K562 (cell line): ENCODE data around the gene CDKN2AIPNL. TPM values are rescaled to one million over a fixed set of nuclear protein-coding genes. Genes with fewer than 3 reads are reported as not detected.

Experiments used
- ATF7 ChIP-seq: fragments of 450-650 bp; IDR thresholded peaks from 2 replicates; pipeline ENCODE4 v1.7.1; 2014; ENCODE audit warnings: mild to moderate bottlenecking, moderate library complexity
- BRF1 ChIP-seq: IDR thresholded peaks from 3 replicates; pipeline ENCODE4 v1.6.1; 2011; ENCODE audit warnings: borderline replicate concordance, mild to moderate bottlenecking; ENCODE audit not compliant: insufficient read length; ENCODE audit errors: extremely low read depth
- CHD1 ChIP-seq: fragments of 200-600 bp; sonication (generic); IDR thresholded peaks from one replicate; pipeline ENCODE4 v1.6.1; 2012; ENCODE audit warnings: mild to moderate bottlenecking, moderate library complexity, low read length, inconsistent platforms
- GATA2 ChIP-seq: sonication (generic); formaldehyde crosslinking; IDR thresholded peaks from 2 replicates; pipeline ENCODE4 v1.4.0; 2020; ENCODE audit warnings: mild to moderate bottlenecking, missing genetic modification reagents
- HDAC1 ChIP-seq, 2 experiments: fragments of 450-650 bp; IDR thresholded peaks; 2 replicates each; pipeline ENCODE4 v1.6.1; 2016 to 2017; ENCODE audit warnings: inconsistent platforms in 1 of 2, mild to moderate bottlenecking in 1 of 2, moderate library complexity in 1 of 2
- KDM4B ChIP-seq, 2 experiments: fragments of 450-650 bp in 1 of 2; sonication (generic) in 1 of 2; IDR thresholded peaks; 2 replicates each; pipeline ENCODE4 v1.6.1; 2016 to 2017; ENCODE audit warnings: borderline replicate concordance in 2 of 2, antibody characterized with exemption in 1 of 2, low read depth in 1 of 2, mild to moderate bottlenecking in 1 of 2
- LARP7 ChIP-seq: fragments of 450-650 bp; IDR thresholded peaks from 2 replicates; pipeline ENCODE4 v1.6.1; 2016
- MAFG ChIP-seq: fragments of 450-650 bp; conservative IDR thresholded peaks from 2 replicates; pipeline ENCODE4 v1.6.1; 2016; ENCODE audit warnings: missing genetic modification characterization, missing compliant biosample characterization
- MTF1 ChIP-seq: fragments of 250-450 bp; sonication (Bioruptor Pico); IDR thresholded peaks from 2 replicates; pipeline ENCODE4 v1.9.0; 2021; ENCODE audit warnings: moderate library complexity, mild to moderate bottlenecking, inconsistent platforms, borderline replicate concordance
- POLR2AphosphoS2 ChIP-seq: IDR thresholded peaks from 2 replicates; pipeline ENCODE4 v1.6.1; 2012; ENCODE audit warnings: low read length, improper control_type of control experiment
- POLR2H ChIP-seq: IDR thresholded peaks from 2 replicates; pipeline ENCODE4 v1.6.1; 2016; ENCODE audit warnings: missing genetic modification characterization, low read depth, mild to moderate bottlenecking, control low read depth, missing compliant biosample characterization, moderate library complexity
- RAD51 ChIP-seq: fragments of 450-650 bp; IDR thresholded peaks from 2 replicates; pipeline ENCODE4 v1.7.1; 2016; ENCODE audit warnings: low read depth, mild to moderate bottlenecking, borderline replicate concordance
- STAG1 ChIP-seq: sonication (generic); formaldehyde crosslinking; IDR thresholded peaks from 2 replicates; pipeline ENCODE4 v1.5.0; 2020; ENCODE audit warnings: missing genetic modification reagents, borderline replicate concordance
- ZC3H11A ChIP-seq: IDR thresholded peaks from 2 replicates; pipeline ENCODE4 v1.6.1; 2012; ENCODE audit warnings: low read depth, low read length, improper control_type of control experiment
- ZNF696 ChIP-seq: fragments of 250-450 bp; sonication (Bioruptor Pico); conservative IDR thresholded peaks from 2 replicates; pipeline ENCODE4 v1.4.0; 2020; ENCODE audit warnings: mild to moderate bottlenecking, moderate library complexity
- polyA plus RNA-seq, 8 experiments: library from polyadenylated mRNA; depleted of rRNA in 4 of 8; stranded (reverse) in 5 of 8; unstranded in 3 of 8; fragments of >200 nt; fragmentation: Nextera tagmentation in 2 of 8; fragmentation: Illumina TruSeq in 1 of 8; extraction: Ambion mirVana in 2 of 8; extraction: Trizol in 1 of 8; gene quantifications; 2 replicates each; pipeline versions ENCODE4 v1.2.1 to v1.2.3, GENCODE V29; 2011 to 2014; ENCODE audit warnings: inconsistent platforms in 1 of 8, missing spikeins in 1 of 8
- total RNA-seq, 7 experiments: library from RNA; depleted of rRNA in 6 of 7; stranded (reverse); fragments of >200 nt in 6 of 7; fragmentation: Illumina TruSeq in 2 of 7; extraction: Trizol in 2 of 7; gene quantifications; 2 replicates each; pipeline versions ENCODE4 v1.2.1 to v1.2.3, GENCODE V29; 2011 to 2021; ENCODE audit warnings: low replicate concordance in 1 of 7
- TF ChIP-seq, protein P1 (sequence below), 2 experiments: fragments of 450-650 bp; conservative IDR thresholded peaks; 2 replicates each; pipeline ENCODE4 v1.6.1; 2017; ENCODE audit warnings: mild to moderate bottlenecking in 2 of 2, moderate library complexity in 2 of 2
- TF ChIP-seq, protein P2 (sequence below): sonication (generic); formaldehyde crosslinking; IDR thresholded peaks from 2 replicates; pipeline ENCODE4 v1.8.0; 2022; ENCODE audit warnings: mild to moderate bottlenecking, missing genetic modification reagents
- TF ChIP-seq, protein P3 (sequence below): IDR thresholded peaks from 2 replicates; pipeline ENCODE4 v1.6.1; 2011; ENCODE audit warnings: borderline replicate concordance, low read depth, mild to moderate bottlenecking, moderate library complexity, low read length; ENCODE audit not compliant: insufficient read depth, poor library complexity, severe bottlenecking
- TF ChIP-seq, protein P4 (sequence below), 3 experiments: fragments of 200-800 bp in 1 of 3; fragments of 250-450 bp in 1 of 3; fragments of 450-650 bp in 1 of 3; sonication (Bioruptor Pico) in 1 of 3; sonication (Bioruptor generic) in 1 of 3; formaldehyde crosslinking in 1 of 3; IDR thresholded peaks; 2 replicates each; pipeline versions ENCODE4 v1.6.1 to v1.8.0; 2016 to 2022; ENCODE audit warnings: mild to moderate bottlenecking in 2 of 3, missing genetic modification characterization in 2 of 3, missing compliant biosample characterization in 1 of 3, moderate library complexity in 1 of 3

CDKN2AIPNL gene
- total and polyA plus RNA-seq, 9 of the 15 experiments (the other 6 are each of a cell fraction or from before 2014, with no cell fraction given): 19.9 to 46.9 (median 42.2) TPM

DNA sequence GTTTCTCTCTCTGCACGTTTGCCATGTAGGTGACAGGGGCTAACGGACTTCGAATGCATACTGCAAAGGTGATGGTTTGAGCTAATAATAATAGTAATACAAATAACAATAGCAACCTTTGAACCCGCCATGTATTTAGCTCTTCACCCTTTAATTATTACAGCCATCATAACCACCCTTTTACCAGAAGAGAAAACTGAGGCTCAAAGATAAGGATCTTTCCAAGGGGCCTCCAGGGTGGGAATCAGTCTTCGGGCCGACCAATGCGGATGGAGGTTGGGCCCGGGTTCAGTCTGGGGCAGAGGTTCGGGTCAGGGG lies 494 bp downstream of the CDKN2AIPNL start (continued):
- TF ChIP-seq, protein P1, sequence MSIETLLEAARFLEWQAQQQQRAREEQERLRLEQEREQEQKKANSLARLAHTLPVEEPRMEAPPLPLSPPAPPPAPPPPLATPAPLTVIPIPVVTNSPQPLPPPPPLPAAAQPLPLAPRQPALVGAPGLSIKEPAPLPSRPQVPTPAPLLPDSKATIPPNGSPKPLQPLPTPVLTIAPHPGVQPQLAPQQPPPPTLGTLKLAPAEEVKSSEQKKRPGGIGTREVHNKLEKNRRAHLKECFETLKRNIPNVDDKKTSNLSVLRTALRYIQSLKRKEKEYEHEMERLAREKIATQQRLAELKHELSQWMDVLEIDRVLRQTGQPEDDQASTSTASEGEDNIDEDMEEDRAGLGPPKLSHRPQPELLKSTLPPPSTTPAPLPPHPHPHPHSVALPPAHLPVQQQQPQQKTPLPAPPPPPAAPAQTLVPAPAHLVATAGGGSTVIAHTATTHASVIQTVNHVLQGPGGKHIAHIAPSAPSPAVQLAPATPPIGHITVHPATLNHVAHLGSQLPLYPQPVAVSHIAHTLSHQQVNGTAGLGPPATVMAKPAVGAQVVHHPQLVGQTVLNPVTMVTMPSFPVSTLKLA (conservative IDR thresholded peaks at IDR 0.05): 0 out of 4 replicates have a peak, but pooled peaks of 1 of the 2 experiments have one; percentile 1
- TF ChIP-seq, protein P2, sequence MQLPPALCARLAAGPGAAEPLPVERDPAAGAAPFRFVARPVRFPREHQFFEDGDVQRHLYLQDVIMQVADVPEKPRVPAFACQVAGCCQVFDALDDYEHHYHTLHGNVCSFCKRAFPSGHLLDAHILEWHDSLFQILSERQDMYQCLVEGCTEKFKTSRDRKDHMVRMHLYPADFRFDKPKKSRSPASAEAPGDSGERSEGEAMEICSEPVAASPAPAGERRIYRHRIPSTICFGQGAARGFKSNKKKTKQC (CRISPR knock-in tag): no peak
- TF ChIP-seq KDM4B (IDR thresholded peaks at IDR 0.05; ENCODE audit: borderline replicate concordance in 2 of 2, low read depth in 1 of 2) (no peak), ZC3H11A (no peak), LARP7 (no peak), MTF1 (CRISPR knock-in tag) (no peak), GATA2 (CRISPR knock-in tag) (peak; percentile 66), STAG1 (CRISPR knock-in tag) (no peak), POLR2H (tag) (peak; percentile 0; the same call in 1 of the 2 replicates), RAD51 (no peak), CHD1 (peak; percentile 67), MAFG (tag) (no peak), BRF1 (no peak), POLR2AphosphoS2 (no peak), ATF7 (no peak), HDAC1 (IDR thresholded peaks at IDR 0.05) (no peak), ZNF696 (CRISPR knock-in tag) (no peak)
- TF ChIP-seq, protein P3, sequence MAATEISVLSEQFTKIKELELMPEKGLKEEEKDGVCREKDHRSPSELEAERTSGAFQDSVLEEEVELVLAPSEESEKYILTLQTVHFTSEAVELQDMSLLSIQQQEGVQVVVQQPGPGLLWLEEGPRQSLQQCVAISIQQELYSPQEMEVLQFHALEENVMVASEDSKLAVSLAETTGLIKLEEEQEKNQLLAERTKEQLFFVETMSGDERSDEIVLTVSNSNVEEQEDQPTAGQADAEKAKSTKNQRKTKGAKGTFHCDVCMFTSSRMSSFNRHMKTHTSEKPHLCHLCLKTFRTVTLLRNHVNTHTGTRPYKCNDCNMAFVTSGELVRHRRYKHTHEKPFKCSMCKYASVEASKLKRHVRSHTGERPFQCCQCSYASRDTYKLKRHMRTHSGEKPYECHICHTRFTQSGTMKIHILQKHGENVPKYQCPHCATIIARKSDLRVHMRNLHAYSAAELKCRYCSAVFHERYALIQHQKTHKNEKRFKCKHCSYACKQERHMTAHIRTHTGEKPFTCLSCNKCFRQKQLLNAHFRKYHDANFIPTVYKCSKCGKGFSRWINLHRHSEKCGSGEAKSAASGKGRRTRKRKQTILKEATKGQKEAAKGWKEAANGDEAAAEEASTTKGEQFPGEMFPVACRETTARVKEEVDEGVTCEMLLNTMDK: no peak
- TF ChIP-seq, protein P4, sequence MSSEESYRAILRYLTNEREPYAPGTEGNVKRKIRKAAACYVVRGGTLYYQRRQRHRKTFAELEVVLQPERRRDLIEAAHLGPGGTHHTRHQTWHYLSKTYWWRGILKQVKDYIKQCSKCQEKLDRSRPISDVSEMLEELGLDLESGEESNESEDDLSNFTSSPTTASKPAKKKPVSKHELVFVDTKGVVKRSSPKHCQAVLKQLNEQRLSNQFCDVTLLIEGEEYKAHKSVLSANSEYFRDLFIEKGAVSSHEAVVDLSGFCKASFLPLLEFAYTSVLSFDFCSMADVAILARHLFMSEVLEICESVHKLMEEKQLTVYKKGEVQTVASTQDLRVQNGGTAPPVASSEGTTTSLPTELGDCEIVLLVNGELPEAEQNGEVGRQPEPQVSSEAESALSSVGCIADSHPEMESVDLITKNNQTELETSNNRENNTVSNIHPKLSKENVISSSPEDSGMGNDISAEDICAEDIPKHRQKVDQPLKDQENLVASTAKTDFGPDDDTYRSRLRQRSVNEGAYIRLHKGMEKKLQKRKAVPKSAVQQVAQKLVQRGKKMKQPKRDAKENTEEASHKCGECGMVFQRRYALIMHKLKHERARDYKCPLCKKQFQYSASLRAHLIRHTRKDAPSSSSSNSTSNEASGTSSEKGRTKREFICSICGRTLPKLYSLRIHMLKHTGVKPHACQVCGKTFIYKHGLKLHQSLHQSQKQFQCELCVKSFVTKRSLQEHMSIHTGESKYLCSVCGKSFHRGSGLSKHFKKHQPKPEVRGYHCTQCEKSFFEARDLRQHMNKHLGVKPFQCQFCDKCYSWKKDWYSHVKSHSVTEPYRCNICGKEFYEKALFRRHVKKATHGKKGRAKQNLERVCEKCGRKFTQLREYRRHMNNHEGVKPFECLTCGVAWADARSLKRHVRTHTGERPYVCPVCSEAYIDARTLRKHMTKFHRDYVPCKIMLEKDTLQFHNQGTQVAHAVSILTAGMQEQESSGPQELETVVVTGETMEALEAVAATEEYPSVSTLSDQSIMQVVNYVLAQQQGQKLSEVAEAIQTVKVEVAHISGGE (CRISPR knock-in tag; IDR thresholded peaks at IDR 0.05): 0 out of 6 replicates have a peak, but pooled peaks of 1 of the 3 experiments have one; percentile 25
